Esophagus squamous epithelium (tissue), 4 donors: Measurements from ENCODE around the gene NAPSA.

Source experiments
- CTCF ChIP-seq, 6 experiments: fragments of 450-650 bp in 4 of 6; fragments of 200-600 bp in 2 of 6; sonication (generic) in 2 of 6; IDR thresholded peaks; one replicate each; pipeline ENCODE4 v1.5.1; 2016 to 2019; ENCODE audit warnings: antibody characterized with exemption in 6 of 6, mild to moderate bottlenecking in 4 of 6, moderate library complexity in 4 of 6
- POLR2A ChIP-seq, 4 donors: fragments of 450-650 bp; IDR thresholded peaks; one replicate each; pipeline ENCODE4 v1.6.1; 2017; ENCODE audit warnings: antibody characterized with exemption in 4 of 4, mild to moderate bottlenecking in 4 of 4, moderate library complexity in 3 of 4

DNA sequence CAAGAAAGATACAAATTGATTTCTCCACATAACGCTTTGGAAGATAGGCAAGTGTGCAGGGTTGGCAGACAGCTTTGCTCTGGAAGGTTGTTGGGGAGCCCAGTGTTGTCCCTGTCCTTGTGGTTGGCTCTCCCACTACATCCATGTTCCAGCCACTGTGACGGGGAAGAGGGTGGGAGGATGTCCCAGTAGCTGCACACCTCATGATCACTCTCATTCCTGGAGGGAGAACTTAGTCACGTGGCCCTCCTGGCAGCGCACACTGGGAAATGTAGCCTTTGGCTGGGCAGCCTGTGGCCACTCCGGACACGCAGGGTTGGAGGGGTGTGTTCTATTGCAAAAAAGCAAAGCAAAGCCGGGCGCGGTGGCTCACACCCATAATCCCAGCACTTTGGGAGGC lies 28.6 kb upstream of the NAPSA start:
- TF ChIP-seq CTCF (IDR thresholded peaks at IDR 0.05) (no peak), POLR2A (IDR thresholded peaks at IDR 0.05) (no peak)
